RKO (cell line): Measurements from ENCODE around the gene NSD1.
"Not testable (repeated sequence)": the region's sequence is repeated elsewhere in the genome, so short reads cannot be mapped to it uniquely, and the experiment has no call there.

Source experiments
- DNase-seq: peaks from one replicate; pipeline ENCODE4 v3.0.0-alpha.2; 2016; ENCODE audit warnings: low spot score

The NSD1 gene

DNA sequence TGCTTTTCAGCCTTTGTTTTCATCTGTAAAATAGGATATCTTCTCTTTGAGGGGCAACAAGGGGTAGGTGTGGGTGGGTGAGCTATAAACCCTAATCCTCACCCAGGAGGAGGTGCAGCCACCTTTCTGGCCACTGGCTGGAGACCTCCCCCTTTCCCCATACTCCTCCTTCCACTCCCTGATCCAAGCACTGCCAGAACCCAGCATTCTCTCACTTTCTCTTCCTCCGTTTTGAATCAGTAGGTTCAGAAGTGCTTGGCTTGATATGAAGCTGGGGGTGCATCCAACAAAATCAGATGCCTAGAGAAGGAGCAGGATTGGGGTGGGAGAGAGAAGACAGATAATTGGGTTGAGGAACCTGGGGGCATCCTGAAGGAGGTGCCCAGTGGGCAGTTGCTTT, 6.8 kb upstream of the NSD1 start:
- no peak for DNase-seq

DNA sequence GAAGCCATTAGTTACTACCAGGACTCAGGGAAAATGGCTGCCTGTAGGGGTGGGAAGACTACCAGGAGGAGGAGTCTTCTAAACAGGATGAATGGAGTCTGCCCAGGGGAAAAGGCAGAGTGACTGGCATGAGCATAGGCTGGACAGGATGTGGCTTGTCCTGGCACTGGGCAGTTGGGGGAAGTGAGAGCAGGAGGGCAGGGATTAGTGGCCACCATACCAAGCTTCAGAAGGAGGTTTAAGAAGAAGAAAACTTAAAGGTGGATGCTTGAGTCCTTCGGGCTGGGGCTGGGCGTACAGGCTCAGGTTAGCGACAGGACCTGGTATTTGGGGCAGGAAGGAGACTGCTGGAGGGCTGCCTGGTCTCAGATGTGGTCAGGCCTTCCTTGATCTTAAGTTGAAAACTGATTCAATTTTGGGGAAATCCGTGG, 5.0 kb upstream of the NSD1 start:
- no peak for DNase-seq

DNA sequence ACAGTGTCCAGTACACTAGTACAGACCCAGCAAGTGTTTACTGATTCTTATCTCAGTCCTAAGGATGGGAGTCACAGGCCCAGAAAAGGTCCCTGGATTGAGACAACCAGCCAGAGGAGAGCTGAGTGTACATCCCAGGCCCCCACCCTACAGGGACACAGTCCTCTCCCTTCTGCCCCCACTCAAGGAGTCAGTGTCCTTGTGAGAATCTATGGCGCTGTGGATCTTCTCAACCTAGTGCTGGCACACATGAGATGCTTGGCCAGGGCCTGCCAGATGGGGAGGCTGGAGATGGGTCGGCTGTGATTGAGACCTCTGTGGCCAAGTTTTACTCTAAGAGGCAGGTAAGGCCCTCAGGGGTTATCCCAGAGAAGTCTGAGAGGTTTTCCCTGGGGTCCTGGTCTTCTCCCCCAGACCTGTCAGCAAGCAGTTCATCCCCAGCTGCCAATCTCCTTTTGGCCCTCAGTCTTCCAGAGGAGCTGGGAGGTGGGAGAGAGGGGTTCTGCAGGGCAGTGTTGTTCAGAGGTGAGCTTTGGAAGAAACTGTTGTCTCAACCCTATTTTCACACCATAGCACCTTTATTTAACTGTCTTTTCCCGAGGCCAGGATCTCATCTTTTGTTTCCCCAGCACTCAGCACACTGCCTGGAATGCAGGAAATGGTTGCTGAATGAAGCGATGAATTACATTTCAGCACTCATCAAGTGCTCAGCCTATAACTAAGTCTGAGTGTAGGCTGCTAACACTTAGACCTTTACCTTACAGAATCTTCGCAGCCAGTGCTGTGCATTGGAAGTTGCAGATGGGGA, 3.2 kb upstream of the NSD1 start:
- DNase-seq = no peak

DNA sequence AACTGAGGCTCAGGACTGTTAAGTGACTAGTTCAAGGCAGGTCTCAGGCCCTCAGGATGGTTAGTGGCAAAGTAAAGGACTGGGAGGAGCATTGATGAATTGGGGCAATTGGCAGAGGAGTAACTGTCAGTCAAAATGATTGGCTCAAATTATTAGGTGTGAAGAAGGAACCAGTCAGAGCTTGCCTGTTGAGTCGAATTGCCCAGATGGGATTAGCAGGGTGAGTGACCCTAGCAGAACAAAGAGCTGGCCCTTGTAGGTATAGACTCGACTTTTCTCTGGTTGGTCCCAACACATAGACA, 2.6 kb upstream of the NSD1 start:
- DNase-seq = no peak

DNA sequence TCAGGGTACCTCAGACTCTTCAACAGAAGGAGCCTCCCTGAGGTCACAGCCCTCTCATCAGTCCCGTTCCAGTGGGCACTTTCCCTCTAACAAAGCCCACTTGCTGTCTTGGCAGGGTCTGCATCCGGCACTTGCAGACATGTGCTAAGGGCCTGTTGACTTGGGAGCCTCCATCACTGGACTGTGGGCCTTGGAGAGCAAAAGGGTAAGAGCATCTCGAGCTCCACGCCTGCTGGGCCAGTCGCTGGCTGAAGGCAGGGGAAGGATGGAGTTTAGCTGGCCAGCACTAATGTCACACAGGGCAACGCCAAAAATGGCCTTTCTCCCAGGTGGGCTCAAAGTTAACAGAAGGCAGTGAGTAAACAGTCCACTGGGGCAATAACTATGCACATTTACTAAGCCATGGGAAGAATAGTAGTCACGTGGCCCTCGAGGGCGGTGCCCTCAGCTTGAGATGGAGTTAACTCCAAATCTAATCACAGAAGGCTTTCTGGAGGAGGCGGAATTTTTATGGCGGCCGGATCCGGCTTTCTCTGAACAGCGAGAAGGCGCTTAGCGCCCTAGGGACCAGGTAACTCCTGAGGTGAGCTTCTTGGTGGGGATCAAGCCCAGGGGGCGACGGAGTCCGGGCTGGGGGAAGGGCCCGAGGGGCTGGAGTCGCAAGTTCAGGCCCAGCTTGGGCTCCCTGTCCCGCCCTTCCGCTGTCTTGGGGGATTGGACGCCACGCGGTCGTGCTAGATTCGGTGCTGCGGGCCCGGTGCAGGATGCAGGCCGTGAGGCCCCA, 2.0 kb upstream of the NSD1 start:
- no peak for DNase-seq

DNA sequence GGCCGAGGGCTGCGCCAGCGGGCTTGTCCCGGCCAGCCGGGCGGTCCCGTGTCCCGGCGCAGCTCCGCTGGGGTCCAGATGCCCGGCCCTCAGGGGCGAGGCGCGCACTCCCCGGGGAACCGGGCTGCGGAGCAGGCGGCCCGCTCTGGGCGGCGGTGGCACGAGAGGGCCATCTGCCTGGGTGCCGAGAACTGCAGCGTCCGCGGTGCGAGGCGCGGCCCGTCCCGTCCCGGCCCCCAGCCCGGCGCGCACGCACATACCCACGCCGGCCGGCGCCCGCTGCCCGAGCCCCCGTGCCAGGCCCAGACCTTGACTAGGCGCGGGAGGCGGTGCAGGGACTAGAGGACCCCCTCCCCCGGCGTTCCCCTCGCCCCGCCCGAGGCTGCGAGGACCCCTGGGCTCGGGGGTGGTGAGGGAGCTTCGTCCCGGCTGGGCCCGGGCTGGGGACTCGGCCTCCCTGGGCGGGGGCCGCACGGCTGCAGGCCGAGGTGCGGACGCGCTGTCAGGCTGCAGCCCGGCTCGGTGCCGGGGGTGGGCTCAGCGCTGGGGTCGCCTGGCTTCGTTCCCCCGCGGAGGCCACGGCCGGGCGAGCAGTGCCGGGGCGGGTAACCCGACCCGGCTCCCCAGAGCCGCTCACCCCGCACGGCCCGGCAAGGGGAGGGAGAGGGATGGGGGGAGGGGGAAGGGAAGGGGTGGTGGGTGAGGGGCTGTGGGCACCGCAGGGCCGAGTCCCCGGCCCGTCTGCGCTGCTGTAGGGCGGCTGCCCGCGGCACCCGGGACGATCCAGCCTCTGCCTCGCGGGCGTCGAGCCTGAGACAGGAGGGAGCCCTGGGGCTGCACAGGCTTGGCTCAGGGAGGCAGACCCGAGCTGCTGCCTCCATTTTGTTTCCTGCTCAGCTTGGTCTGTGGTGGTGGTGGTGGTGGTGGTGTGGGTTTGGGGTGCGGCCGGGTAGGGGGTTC, 1.2 kb upstream of the NSD1 start:
- no peak for DNase-seq

DNA sequence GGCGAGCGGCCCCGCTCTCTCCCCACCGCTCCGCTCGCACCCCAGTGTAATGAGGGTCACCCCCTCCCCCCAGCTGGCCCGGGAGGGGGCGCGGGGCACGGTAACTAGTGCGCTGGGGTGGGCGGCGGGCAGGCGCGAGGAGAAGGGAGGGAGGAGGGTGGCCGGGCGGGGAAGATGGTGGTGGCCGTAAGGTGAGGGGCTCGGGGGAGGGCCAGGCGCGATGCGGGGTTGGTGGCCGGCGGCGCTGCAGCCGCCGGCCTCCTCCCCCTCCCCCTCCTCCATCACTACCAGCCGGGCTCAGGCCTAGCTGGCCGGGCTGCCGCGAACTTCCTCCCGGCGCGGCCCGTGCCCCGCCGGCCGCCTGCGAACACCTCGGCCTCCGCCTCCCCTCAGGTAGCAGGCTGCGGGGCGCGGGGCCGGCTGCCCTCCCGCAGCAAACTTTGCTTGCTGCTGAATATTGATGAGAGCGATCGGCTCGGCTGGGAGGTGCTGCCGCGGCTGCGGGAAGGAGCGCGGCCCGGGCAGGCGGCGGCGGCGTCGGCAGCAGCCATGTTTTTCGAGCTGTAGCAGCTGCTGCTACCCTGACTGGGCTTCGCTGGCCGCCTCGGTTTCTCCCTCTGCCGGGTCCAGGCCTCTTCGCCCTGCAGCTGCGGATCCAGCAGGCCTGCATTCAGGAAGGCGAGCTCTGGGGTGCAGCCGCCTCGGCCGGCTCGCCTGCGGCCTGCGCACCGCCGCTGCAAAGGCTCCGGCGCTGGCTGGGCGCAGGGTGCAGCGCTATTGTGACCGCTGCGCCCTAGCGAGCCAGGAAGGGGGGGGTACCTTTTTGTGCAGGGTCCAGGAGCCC, 502 bp downstream of the NSD1 start:
- DNase-seq = peak; percentile 44

DNA sequence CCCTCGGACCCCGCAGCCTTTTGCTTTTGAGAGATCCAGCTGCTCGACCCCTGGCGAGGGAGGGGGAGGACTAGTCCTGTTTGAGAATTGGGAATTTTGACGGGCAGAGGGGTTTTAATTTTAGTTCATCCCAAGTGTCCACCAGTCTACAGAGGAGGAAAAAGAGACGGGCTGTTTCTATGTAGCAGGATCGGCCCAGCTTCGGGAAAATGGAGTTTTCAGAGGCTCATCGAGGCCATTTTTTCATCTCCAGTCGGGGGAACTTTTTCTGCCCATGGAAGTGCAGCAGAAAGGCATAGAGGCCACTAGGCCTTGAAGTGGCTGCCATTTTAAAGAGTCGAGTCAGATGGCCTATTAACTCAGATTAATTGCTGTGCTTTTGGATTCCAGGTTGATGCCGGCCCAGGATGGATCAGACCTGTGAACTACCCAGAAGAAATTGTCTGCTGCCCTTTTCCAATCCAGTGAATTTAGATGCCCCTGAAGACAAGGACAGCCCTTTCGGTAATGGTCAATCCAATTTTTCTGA, 1.2 kb downstream of the NSD1 start:
- DNase-seq = no peak

DNA sequence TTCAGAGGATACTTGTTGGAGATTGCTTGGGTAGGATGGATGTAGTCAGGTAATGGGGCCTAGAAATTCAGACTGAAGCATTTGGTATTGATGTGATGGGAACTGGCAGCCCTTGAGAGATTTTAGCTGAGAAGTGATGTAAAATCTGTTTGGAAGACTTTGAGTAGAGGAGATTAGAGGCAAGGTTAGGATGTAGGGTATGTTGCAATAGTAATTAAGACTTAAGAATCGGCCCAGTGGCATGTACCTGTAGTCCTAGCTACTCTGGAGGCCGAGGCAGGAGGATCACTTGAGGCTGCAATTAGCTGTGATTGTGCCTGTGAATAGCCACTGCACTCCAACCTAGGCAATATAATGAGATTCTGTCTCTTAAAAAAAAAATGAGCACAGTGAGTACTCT, 6.7 kb downstream of the NSD1 start:
- no peak for DNase-seq

DNA sequence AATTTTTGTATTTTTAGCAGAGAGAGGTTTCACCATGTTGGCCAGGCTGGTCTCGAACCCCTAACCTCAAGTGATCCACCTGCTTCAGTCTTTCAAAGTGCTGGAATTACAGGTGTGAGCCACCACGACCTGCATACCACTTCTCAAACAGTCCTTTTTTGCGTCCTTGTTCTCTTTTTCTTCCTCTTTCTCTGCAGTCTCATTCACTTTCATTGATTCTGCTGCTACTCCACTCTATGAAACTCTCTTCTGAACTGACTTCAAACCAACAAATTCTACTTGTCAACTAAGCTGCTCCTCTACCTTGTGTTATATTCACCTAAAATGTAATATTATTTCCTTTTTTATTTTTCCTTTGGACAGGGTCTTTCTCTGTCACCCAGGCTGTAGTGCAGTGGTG, 7.9 kb downstream of the NSD1 start:
- no peak for DNase-seq

DNA sequence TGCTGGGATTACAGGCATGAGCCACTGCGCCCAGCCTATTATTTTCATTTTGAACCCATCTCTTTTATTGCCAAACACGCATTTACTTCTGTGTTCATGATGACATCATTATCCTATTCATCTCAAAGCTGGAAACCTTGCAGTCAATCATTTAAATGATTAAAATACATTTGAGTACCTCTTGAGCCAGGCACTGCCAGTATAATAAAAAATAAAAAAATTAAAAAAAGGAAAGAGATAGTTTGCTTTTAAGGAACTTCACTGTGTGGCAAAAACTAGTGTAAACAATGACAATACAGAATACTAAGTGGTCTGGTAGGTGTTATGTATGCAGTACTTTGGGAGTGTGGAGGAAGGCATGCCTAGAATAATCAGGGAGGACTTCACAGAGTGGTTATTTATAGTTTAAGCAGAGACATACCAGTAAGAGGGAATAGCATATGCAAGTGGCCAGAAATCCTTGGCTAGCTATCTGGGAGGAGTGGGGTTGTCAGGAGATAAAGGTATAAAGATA, 8.6 kb downstream of the NSD1 start:
- DNase-seq = no peak

DNA sequence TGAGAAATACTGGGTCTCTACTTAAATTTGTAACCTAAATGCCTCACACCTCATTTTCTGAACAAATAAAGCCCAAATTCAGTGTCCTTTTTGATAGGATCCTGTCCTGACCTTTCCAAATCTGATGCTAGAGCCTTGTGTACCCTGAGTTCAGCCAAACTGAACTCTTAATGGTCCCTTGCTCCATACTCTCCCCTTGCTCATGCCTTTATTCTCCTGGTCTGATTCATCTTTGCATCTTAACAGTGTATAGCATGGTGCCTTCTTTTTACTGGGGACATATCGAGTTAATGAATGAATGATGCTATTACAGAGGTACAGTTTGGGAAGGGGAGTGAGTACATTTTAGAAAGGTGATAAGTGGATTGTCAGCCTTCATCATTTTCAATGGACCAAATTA, 9.2 kb downstream of the NSD1 start:
- no peak for DNase-seq

DNA sequence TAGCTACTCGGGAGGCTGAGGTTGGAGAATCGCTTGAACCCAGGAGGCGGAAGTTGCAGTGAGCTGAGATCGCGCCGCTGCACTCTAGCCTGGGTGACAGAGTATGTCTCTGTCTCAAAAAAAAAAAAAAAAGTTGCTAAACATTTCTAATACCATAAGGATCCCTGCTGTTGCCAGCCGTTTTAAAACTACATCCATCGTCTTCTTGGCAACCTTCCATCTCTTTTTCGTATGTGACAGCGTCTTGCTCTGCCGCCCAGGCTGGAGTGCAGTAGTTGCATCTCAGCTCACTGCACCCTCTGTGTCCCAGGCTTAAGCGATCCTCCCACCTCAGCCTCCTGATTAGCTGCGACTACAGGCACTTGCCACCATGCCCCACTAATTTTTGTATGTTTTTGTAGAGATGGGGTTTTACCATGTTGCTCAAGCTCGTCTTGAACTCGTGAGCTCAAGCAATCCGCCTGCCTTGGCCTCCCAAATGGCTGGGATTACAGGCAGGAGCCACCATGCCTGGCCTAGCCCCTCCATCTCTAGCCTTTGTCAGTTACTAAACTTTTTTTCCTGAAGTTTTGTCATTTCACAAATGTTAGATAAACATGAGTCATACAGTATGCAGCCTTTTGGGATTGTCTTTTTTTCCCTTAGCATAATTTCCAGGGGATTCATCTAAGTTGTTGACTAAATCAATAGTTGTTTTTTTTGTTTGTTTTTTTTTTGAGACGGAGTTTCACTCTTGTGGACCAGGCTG, 13.5 kb downstream of the NSD1 start:
- no peak for DNase-seq

DNA sequence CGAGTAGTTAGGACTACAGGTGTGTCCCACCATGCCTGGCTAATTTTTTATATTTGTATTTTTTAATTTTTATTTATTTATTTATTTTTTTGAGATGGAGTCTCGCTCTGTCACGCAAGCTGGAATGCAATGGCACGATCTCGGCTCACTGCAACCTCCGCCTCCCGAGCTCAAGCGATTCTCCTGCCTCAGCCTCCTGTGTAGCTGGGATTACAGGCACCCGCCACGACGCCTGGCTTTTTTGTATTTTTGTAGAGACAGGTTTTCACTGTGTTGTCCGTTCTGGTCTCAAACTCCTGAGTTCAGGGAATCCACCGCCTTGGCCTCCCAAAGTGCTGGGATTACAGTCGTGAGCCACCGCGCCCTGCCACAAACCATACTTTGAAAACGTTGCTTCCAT, 16.5 kb downstream of the NSD1 start:
- not testable (repeated sequence) for DNase-seq

DNA sequence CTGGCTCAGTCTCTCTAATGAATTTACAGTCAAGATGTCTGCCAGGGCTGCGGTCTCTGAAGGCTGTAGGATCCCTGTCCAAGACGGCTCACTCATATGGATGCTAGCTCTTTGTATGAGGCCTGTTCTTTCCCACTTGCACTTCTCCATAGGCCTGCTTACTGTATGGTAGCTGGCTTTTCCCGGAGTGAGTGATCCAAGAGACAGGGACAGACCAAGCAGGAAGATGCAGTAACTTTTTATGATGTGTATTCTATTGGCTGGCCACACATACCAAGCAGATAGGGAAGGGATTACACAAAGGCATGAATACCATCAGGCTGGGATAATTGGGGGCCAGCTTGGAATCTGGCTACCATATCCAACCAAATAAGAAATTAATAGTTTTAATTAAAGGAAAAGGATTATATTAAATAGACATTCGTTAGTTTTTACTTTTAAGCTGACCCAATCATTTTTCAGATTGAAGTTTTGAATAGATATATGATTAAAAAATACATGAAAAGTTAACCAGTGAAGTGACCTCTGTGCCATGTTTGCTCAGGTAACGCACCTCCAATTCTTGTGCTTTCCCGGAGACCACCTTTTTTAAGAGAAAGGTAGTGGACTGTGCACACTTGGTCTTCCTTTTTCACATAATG, 20.6 kb downstream of the NSD1 start:
- no peak for DNase-seq

DNA sequence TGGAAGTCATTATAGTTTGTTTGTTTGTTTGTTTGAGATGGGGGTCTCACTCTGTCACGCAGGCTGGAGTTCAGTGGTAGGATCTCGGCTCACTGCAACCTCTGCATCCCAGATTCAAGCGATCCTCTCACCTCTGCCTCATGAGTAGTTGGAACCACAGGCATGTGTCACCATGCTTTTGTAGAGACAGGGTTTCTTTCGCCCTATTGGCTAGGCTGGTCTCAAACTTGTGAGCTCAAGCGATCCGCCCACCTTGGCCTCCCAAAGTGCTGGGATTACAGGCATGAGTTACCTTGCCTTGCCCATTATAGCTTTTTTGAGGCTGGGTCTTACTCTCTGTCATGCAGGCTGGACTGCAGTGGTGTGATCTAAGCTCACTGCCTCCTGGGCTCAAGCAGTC, 28.8 kb downstream of the NSD1 start:
- no peak for DNase-seq

DNA sequence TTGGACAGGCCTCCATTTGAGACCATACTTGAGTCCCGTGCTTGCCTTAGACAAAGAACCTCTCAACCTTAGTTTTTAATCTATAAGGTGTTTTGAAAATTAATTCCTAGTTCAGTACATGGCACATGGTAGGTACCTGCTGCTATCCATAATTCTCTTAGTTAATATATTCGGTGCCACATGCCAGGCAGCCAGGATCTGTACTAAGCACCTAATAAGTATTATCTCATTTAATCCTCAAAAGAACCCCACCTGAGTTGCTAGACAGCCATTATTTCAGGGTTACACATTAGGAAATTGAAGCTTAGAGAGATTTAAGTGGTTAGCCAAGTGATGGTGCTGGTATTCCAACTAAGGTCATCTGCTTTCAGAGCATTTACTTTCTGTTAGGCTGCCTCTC, 29.9 kb downstream of the NSD1 start:
- no peak for DNase-seq

DNA sequence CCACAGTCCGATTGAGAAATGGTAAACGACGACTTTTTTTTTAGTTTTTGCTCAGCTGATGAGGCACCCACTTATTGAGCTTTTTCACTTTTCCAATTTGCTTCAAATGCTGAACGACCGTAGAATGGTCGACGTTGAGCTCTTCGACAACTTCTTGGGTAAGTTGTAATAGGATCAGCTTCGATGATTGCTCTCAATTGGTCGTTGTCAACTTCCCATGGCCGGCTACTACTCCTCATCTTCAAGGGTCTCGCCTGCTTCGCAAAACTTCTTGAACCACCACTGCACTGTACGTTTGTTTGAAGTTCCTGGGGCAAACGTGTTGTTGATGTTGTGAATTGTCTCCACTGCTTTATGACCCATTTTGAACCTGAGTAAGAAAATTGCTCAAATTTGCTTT, 35.7 kb downstream of the NSD1 start:
- DNase-seq = no peak

DNA sequence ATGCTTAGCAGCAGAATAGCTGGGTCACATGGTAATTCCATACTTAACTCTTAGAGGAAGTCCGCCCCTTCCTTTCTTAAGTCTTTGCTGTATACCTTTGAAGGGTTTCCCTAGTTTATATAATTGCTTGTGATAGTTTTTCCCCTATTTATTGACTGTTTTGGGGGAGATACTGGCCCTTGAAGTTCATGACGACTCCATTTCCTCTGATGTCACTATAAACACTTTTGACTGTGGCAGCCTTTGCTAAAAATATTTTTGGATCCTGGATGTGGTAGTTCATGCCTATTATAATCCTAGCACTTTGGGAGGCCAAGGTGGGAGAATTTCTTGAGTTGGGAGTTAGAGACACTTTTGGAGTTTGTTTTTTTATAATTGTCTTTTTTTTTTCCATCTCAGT, 38.4 kb downstream of the NSD1 start:
- DNase-seq = no peak

DNA sequence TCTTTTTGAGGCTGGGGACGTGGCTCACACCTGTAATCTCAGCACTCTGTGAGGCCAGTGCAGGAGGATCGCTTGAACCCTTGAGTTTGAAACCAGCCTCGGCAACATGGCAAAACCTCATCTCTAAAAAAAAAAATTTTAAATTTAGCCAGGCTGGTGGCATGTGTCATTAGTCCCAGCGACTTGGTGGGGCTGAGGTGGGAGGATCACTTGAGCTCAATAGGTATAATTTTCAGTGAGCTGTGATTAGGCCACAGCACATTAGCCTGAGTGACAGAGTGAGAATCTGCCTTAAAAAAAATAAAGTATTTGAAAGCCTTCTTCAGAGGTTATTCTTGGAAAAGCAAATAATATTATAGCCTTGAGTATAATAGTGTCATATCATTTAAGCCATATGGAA, 41.8 kb downstream of the NSD1 start:
- DNase-seq = no peak
